HG03432 (cell line): ENCODE results near the gene PKD1L1.
A peak's percentile ranks its signal among the peaks of the same experiment; 100 is the strongest.
"Not testable (repeated sequence)": the region's sequence is repeated elsewhere in the genome, so short reads cannot be mapped to it uniquely, and the experiment has no call there.

Source experiments
- ATAC-seq: cut with Tn5 transposase; IDR thresholded peaks from one replicate; pipeline ENCODE4 v1.9.1; 2021; ENCODE audit warnings: mild to moderate bottlenecking, moderate library complexity; ENCODE audit not compliant: unreplicated experiment

Gene PKD1L1

GRCh38 chr7:47965456-47965855, 17.2 kb upstream of the PKD1L1 start:
- no peak for ATAC-seq

- no peak for ATAC-seq
These were observed 14.0 kb upstream of the PKD1L1 start for GRCh38 chr7:47962262-47962661.

GRCh38 chr7:47957156-47957555, 8.9 kb upstream of the PKD1L1 start:
- ATAC-seq = no peak

GRCh38 chr7:47956220-47956619, 8.0 kb upstream of the PKD1L1 start:
- ATAC-seq = no peak

- ATAC-seq = peak; percentile 64
These were observed 6.1 kb upstream of the PKD1L1 start for GRCh38 chr7:47954231-47954911.

- peak; percentile 77 for ATAC-seq
These were observed 5.6 kb upstream of the PKD1L1 start for GRCh38 chr7:47953822-47954221.

GRCh38 chr7:47952224-47952623, 4.0 kb upstream of the PKD1L1 start:
- no peak for ATAC-seq

- no peak for ATAC-seq
These were observed 3.1 kb upstream of the PKD1L1 start for GRCh38 chr7:47951374-47951773.

GRCh38 chr7:47950714-47951113, 2.4 kb upstream of the PKD1L1 start:
- no peak for ATAC-seq

- no peak for ATAC-seq
These were observed 1.4 kb upstream of the PKD1L1 start for GRCh38 chr7:47949703-47950102.

GRCh38 chr7:47947355-47947749, 914 bp downstream of the PKD1L1 start:
- no peak for ATAC-seq

GRCh38 chr7:47946581-47947354, 1.5 kb downstream of the PKD1L1 start:
- no peak for ATAC-seq

GRCh38 chr7:47945261-47946015, 2.8 kb downstream of the PKD1L1 start:
- ATAC-seq = peak; percentile 71

GRCh38 chr7:47944536-47945260, 3.6 kb downstream of the PKD1L1 start:
- peak; percentile 10 for ATAC-seq

GRCh38 chr7:47943676-47944474, 4.4 kb downstream of the PKD1L1 start:
- ATAC-seq = no peak

GRCh38 chr7:47942651-47943050, 5.6 kb downstream of the PKD1L1 start:
- not testable (repeated sequence) for ATAC-seq

- no peak for ATAC-seq
These were observed 6.1 kb downstream of the PKD1L1 start for GRCh38 chr7:47942132-47942531.

- no peak for ATAC-seq
These were observed 7.0 kb downstream of the PKD1L1 start for GRCh38 chr7:47941136-47941844.
